Naive thymus-derived CD4-positive, alpha-beta T cell (primary cell): ENCODE results near the gene PTX4. TPM values are rescaled to one million over a fixed set of nuclear protein-coding genes. Genes with fewer than 3 reads are reported as not detected.
"Not testable (repeated sequence)": the region's sequence is repeated elsewhere in the genome, so short reads cannot be mapped to it uniquely, and the experiment has no call there.

Source experiments
- ATAC-seq: fragments of 150-1000 bp; cut with Tn5 transposase; 2 replicates; pipeline ENCODE4 v1.10.0; 2021; ENCODE audit warnings: mild to moderate bottlenecking, moderate library complexity
- CTCF ChIA-PET: fragments of 350-600 bp; sonication (Branson Sonifier 250); formaldehyde crosslinking; loops from one replicate; lab custom pipeline; 2021; ENCODE audit warnings: antibody characterized with exemption; lab: Charles Lee
- POLR2A ChIA-PET: fragments of 350-600 bp; sonication (Branson Sonifier 250); formaldehyde crosslinking; loops from one replicate; lab custom pipeline; 2021; ENCODE audit warnings: antibody characterized with exemption, inconsistent platforms; lab: Charles Lee
- DNase-seq, 9 donors: peaks; one replicate each; pipeline versions ENCODE4 v3.0.0 to v3.0.0-alpha.2; 2020 to 2022; ENCODE audit warnings: mixed read lengths in 1 of 9
- H3K27ac ChIP-seq: one replicate; pipeline ENCODE4 v1.7.0; 2013; ENCODE audit warnings: mild to moderate bottlenecking, low read depth, low read length, moderate library complexity
- H3K27me3 ChIP-seq, 2 donors: one replicate each; pipeline ENCODE4 v1.7.0; 2013; ENCODE audit warnings: low read length in 2 of 2, mild to moderate bottlenecking in 2 of 2, moderate library complexity in 2 of 2; ENCODE audit not compliant: control insufficient read depth in 2 of 2, insufficient read depth in 2 of 2
- H3K36me3 ChIP-seq, 3 experiments: 1 replicate in 2 of 3; 2 replicates in 1 of 3; pipeline ENCODE4 v1.7.0; 2013; ENCODE audit warnings: low read length in 3 of 3, mild to moderate bottlenecking in 3 of 3, moderate library complexity in 1 of 3; ENCODE audit not compliant: insufficient read depth in 3 of 3, control insufficient read depth in 2 of 3
- H3K4me1 ChIP-seq, 2 donors: one replicate each; pipeline ENCODE4 v1.7.0; 2013; ENCODE audit warnings: low read length in 2 of 2, mild to moderate bottlenecking in 2 of 2, moderate library complexity in 1 of 2; ENCODE audit not compliant: control insufficient read depth in 2 of 2, insufficient read depth in 2 of 2
- H3K4me3 ChIP-seq: 2 replicates; pipeline ENCODE4 v1.7.0; 2013; ENCODE audit warnings: mild to moderate bottlenecking, low read length
- H3K9me3 ChIP-seq, 3 experiments: 1 replicate in 2 of 3; 2 replicates in 1 of 3; pipeline ENCODE4 v1.7.0; 2013; ENCODE audit warnings: low read length in 3 of 3; ENCODE audit not compliant: control insufficient read depth in 2 of 3
- H3K27ac Mint-ChIP-seq, 9 donors: one replicate each; pipeline ENCODE4 v1.8.0; 2020 to 2022; ENCODE audit warnings: mixed read lengths in 9 of 9, mild to moderate bottlenecking in 8 of 9, moderate library complexity in 5 of 9, inconsistent platforms in 2 of 9
- H3K27me3 Mint-ChIP-seq, 5 donors: one replicate each; pipeline ENCODE4 v1.8.0; 2021 to 2022; ENCODE audit warnings: mixed read lengths in 5 of 5, mild to moderate bottlenecking in 1 of 5
- H3K36me3 Mint-ChIP-seq, 5 donors: one replicate each; pipeline ENCODE4 v1.8.0; 2020 to 2022; ENCODE audit warnings: mixed read lengths in 5 of 5, mild to moderate bottlenecking in 3 of 5, inconsistent platforms in 1 of 5
- H3K4me1 Mint-ChIP-seq, 7 donors: one replicate each; pipeline ENCODE4 v1.8.0; 2020 to 2022; ENCODE audit warnings: mixed read lengths in 7 of 7, mild to moderate bottlenecking in 3 of 7, inconsistent platforms in 1 of 7
- H3K4me3 Mint-ChIP-seq, 10 donors: one replicate each; pipeline ENCODE4 v1.8.0; 2020 to 2022; ENCODE audit warnings: mild to moderate bottlenecking in 10 of 10, mixed read lengths in 10 of 10, moderate library complexity in 6 of 10, inconsistent platforms in 2 of 10
- H3K9me3 Mint-ChIP-seq, 11 donors: one replicate each; pipeline ENCODE4 v1.8.0; 2020 to 2022; ENCODE audit warnings: mixed read lengths in 11 of 11, mild to moderate bottlenecking in 4 of 11, inconsistent platforms in 1 of 11, moderate library complexity in 1 of 11
- intact Hi-C, 2 donors: fragments of 100-400 bp; cut with micrococcal nuclease; formaldehyde crosslinking; loops; one replicate each; pipeline ENCODE4 v1.15.1; 2023
- polyA plus RNA-seq, 2 donors: library from polyadenylated mRNA; unstranded; fragments of 300-500 nt; fragmentation: Illumina TruSeq; gene quantifications; one replicate each; pipeline ENCODE4 v1.2.3, GENCODE V29; 2021
- total RNA-seq, 6 experiments: library from RNA in 5 of 6; stranded (reverse) in 5 of 6; gene quantifications; 1 replicate in 5 of 6; 2 replicates in 1 of 6; pipeline ENCODE4 v1.2.3 and lab custom pipeline; 2021 to 2026

The PTX4 gene
- total and polyA plus RNA-seq, 7 experiments from 2014 or later, result 0.24 to 0.64 TPM; not detected in 5

- H3K9me3 Mint-ChIP-seq, H3K27ac ChIP-seq, ATAC-seq, H3K36me3 ChIP-seq, H3K27ac Mint-ChIP-seq, CTCF ChIA-PET, H3K9me3 ChIP-seq, H3K27me3 Mint-ChIP-seq, H3K4me3 ChIP-seq, H3K36me3 Mint-ChIP-seq, H3K27me3 ChIP-seq, H3K4me3 Mint-ChIP-seq, DNase-seq: not testable (repeated sequence)
- H3K4me1 ChIP-seq, result peaks cover 10% of the 10 kb centered on the region in 2 donors
- H3K4me1 Mint-ChIP-seq, result peaks cover 0 to 15% (median 11%) of the 10 kb centered on the region in 7 donors
- POLR2A ChIA-PET, result interaction anchor here (0.7 to 1.7 kb wide), 2 partner anchors 59 to 533 kb away, joined by 3 to 5 read pairs; no protein-coding TSS in a partner anchor
- intact Hi-C loops, result loop anchor here in 1 of 2 donors (10.0 kb wide), 1 partner anchor 56 kb away; the partner anchor contains the start of gene TMEM204
Observed at GRCh38 chr16:1478937-1479336, 9.8 kb downstream of the PTX4 start.

GRCh38 chr16:1477033-1477432, 11.7 kb downstream of the PTX4 start:
- Histone ChIP-seq H3K4me1 (peaks cover 13 to 20% of the 10 kb centered on the region in 2 donors), H3K27me3 (no peaks in the 10 kb centered on the region), H3K4me3 (no peak overlapping the region), H3K9me3 (no peaks in the 10 kb centered on the region), H3K27ac (no peak overlapping the region), H3K36me3 (no peaks in the 10 kb centered on the region)
- DNase-seq, result no peak
- Mint-ChIP-seq H3K9me3 (no peaks in the 10 kb centered on the region), H3K4me3 (peak overlapping the region in 2 of 10 donors; percentile 29 to 82), H3K4me1 (peaks cover 9 to 32% (median 21%) of the 10 kb centered on the region in 7 donors), H3K27me3 (peaks cover 0 to 3% (median 0%) of the 10 kb centered on the region in 5 donors), H3K36me3 (no peaks in the 10 kb centered on the region), H3K27ac (peak overlapping the region in 1 of 9 donors; percentile 67)
- POLR2A ChIA-PET, result interaction anchor here (1.9 kb wide), 1 partner anchor 16 kb away, joined by 4 read pairs; no protein-coding TSS in a partner anchor
- CTCF ChIA-PET, result no interaction called here
- ATAC-seq, result no peak
- intact Hi-C loops, result loop anchor here in 1 of 2 donors (10.0 kb wide), 1 partner anchor 58 kb away; the partner anchor contains the start of gene TMEM204

- Mint-ChIP-seq H3K9me3 (no peaks in the 10 kb centered on the region), H3K36me3 (no peaks in the 10 kb centered on the region), H3K27me3 (no peaks in the 10 kb centered on the region), H3K4me1 (peaks cover 13 to 46% (median 35%) of the 10 kb centered on the region in 7 donors), H3K4me3 (peak overlapping the region; percentile 79 to 90 (median 85)), H3K27ac (peak overlapping the region; percentile 77 to 95 (median 88))
- no peak for DNase-seq
- Histone ChIP-seq H3K27ac (peak overlapping the region; percentile 100), H3K4me1 (peaks cover 13 to 20% of the 10 kb centered on the region in 2 donors), H3K4me3 (peak overlapping the region; percentile 67), H3K27me3 (no peaks in the 10 kb centered on the region), H3K9me3 (no peaks in the 10 kb centered on the region), H3K36me3 (no peaks in the 10 kb centered on the region)
- CTCF ChIA-PET, result no interaction called here
- no peak for ATAC-seq
- POLR2A ChIA-PET, result interaction anchor here (0.6 to 1.4 kb wide), 4 partner anchors 18 to 246 kb away, joined by 3 to 6 read pairs (median 4); partner anchors contain the start of genes IFT140 and TELO2
- intact Hi-C loops, result loop anchor here (1.0 to 10.0 kb wide), 9 partner anchors 18 to 297 kb away; partner anchors contain the start of genes CRAMP1 (in 2 of the 2), IFT140 (in 2 of the 2), TELO2 (in 2 of the 2) and TMEM204 (in 2 of the 2)
Observed at GRCh38 chr16:1475552-1476114, 13.1 kb downstream of the PTX4 start.

- Mint-ChIP-seq H3K36me3 (no peaks in the 10 kb centered on the region), H3K4me1 (peaks cover 18 to 52% (median 42%) of the 10 kb centered on the region in 7 donors), H3K9me3 (no peaks in the 10 kb centered on the region), H3K27me3 (no peaks in the 10 kb centered on the region), H3K4me3 (peak within 1 kb of the TSS; percentile 80 to 90 (median 85)), H3K27ac (peak within 1 kb of the TSS; percentile 77 to 95 (median 88))
- no peaks in the 10 kb centered on the region for H3K9me3 ChIP-seq
- ATAC-seq, result peak; percentile 91
- peaks cover 13 to 20% of the 10 kb centered on the region in 2 donors for H3K4me1 ChIP-seq
- intact Hi-C loops, result loop anchor here (1.0 to 10.0 kb wide), 9 partner anchors 18 to 298 kb away; partner anchors contain the start of genes CRAMP1 (in 2 of the 2), IFT140 (in 2 of the 2), TELO2 (in 2 of the 2) and TMEM204 (in 2 of the 2)
- no peaks in the 10 kb centered on the region for H3K36me3 ChIP-seq
- POLR2A ChIA-PET, result interaction anchor here (0.6 kb wide), 1 partner anchor 247 kb away, joined by 4 read pairs; no protein-coding TSS in a partner anchor
- no peaks in the 10 kb centered on the region for H3K27me3 ChIP-seq
- peak within 1 kb of the TSS; percentile 67 for H3K4me3 ChIP-seq
- CTCF ChIA-PET, result no interaction called here
- peak; percentile 79 to 95 (median 84) for DNase-seq
- peak within 1 kb of the TSS; percentile 100 for H3K27ac ChIP-seq
Observed at GRCh38 chr16:1474796-1475551, 13.8 kb downstream of the PTX4 start, which contains the start of gene CLCN7. Gene CLCN7, minus strand, starts transcription at chr16:1475028. Its CDS starts 54 bp downstream, at chr16:1474974.

GRCh38 chr16:1474082-1474795, 14.5 kb downstream of the PTX4 start:
- ATAC-seq, result no peak
- H3K4me1 Mint-ChIP-seq, result peaks cover 20 to 57% (median 46%) of the 10 kb centered on the region in 7 donors
- H3K27me3 Mint-ChIP-seq, result no peaks in the 10 kb centered on the region
- DNase-seq, result peak in 1 of 9 donors; percentile 32
- peak overlapping the region; percentile 70 to 86 (median 82) for H3K4me3 Mint-ChIP-seq
- no peaks in the 10 kb centered on the region for H3K36me3 Mint-ChIP-seq
- POLR2A ChIA-PET, result no interaction called here
- CTCF ChIA-PET, result no interaction called here
- Histone ChIP-seq H3K36me3 (no peaks in the 10 kb centered on the region), H3K27me3 (no peaks in the 10 kb centered on the region), H3K4me3 (peak overlapping the region; percentile 67), H3K27ac (peak overlapping the region; percentile 100), H3K4me1 (peaks cover 13 to 20% of the 10 kb centered on the region in 2 donors), H3K9me3 (no peaks in the 10 kb centered on the region)
- H3K9me3 Mint-ChIP-seq, result no peaks in the 10 kb centered on the region
- intact Hi-C loops, result loop anchor here (2.0 to 10.0 kb wide), 4 partner anchors 53 to 299 kb away; partner anchors contain the start of genes CRAMP1 (in 1 of the 2), EME2 (in 1 of the 2), IFT140 (in 1 of the 2) and MRPS34 (in 1 of the 2)
- peak overlapping the region in 6 of 9 donors; percentile 21 to 74 (median 54) for H3K27ac Mint-ChIP-seq
